GM20431 (cell line): ENCODE measurements around the gene GRAMD1B.
"Not testable (repeated sequence)": the region's sequence is repeated elsewhere in the genome, so short reads cannot be mapped to it uniquely, and the experiment has no call there.

ENCODE experiments used
- in situ Hi-C: fragments of 300-500 bp; cut with MseI, MboI; formaldehyde crosslinking; loops from one replicate; pipeline ENCODE4 v1.15.0; 2020; ENCODE audit warnings: low sequenced_read_pairs; ENCODE audit not compliant: unreplicated experiment

GRAMD1B gene

GRCh38 chr11:123438131-123438627, 8.1 kb downstream of the GRAMD1B start:
- in situ Hi-C loops = no loop called here

DNA sequence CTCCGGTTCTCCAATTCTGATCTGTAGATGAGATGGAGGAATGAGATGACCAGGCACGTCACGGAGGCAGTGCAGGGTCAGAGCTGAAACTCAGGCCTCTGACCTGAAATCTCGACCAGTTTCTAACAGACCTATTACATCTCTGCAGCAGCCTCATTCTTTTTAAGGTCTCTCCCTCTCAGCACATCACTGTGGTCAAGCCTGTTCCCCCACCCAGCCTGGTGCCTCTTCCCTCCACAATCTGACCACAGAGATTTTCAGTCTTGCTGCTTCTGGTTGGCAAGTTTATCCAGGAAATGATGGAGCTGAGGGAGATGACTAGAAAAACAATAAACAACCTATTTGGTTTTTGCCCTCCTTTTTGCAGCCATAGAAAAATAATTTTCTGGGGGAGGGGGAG, 9.5 kb downstream of the GRAMD1B start:
- in situ Hi-C loops = no loop called here

DNA sequence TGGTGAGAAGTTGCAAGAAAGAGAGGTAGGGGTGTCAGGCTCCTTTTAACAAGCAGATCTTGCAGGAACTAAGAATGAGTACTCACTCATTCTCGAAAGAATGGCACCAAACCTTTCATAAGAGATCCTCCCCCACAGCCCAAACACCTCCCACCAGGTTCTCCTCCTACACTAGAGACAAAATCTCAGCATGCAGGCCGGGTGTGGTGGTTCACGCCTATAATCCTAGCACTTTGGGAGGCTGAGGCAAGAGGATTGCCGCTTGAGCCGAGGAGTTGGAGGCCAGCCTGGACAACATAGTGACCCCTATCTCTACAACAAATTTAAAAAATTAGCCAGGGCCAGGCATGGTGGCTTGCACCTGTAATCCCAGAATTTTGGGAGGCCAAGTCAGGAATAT, 11.1 kb downstream of the GRAMD1B start:
- in situ Hi-C loops = no loop called here

GRCh38 chr11:123443851-123444623, 14.0 kb downstream of the GRAMD1B start:
- in situ Hi-C loops = no loop called here

DNA sequence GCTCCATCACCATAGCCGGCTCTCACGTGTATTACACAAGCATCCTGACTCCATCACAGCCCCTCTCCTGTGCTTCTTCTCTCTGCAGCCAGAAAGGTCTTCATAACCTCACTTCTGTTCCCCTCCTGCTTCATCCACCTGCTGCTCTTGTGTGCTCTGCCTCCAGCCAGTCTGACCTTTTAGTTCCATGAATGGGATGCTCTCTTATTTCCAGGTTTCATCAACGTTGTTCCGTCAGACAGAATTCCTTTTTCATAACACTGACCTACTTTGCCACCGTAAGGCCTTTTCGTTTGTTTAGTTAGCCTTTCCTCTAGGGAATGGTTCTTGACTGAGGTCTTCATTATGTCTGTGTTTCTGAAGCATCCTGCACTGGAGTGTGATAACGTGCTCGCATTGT, 18.8 kb downstream of the GRAMD1B start:
- in situ Hi-C loops = no loop called here

DNA sequence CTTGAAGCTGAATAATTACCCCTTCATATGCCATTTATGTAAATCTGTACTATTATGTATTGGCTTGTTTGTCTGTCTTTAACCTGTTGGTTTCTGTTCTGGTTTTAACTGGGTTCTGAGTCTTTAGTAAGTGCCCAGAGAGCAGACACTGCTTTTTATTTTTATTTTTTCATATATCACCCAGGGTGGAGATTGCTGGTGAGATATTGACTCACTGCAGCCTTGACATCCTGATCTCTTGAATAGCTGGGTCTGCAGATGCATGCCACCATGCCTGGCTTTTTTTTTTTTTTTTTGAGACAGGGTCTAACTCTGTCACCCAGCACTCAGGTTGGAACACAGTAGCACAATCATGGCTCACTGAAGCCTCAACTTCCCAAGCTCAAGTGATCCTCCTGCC, 19.4 kb downstream of the GRAMD1B start:
- in situ Hi-C loops = no loop called here

GRCh38 chr11:123450623-123451022, 20.6 kb downstream of the GRAMD1B start:
- in situ Hi-C loops = no loop called here

- in situ Hi-C loops = no loop called here
Measured at GRCh38 chr11:123451183-123451781, 21.2 kb downstream of the GRAMD1B start.

GRCh38 chr11:123452794-123453193, 22.7 kb downstream of the GRAMD1B start:
- in situ Hi-C loops = no loop called here

DNA sequence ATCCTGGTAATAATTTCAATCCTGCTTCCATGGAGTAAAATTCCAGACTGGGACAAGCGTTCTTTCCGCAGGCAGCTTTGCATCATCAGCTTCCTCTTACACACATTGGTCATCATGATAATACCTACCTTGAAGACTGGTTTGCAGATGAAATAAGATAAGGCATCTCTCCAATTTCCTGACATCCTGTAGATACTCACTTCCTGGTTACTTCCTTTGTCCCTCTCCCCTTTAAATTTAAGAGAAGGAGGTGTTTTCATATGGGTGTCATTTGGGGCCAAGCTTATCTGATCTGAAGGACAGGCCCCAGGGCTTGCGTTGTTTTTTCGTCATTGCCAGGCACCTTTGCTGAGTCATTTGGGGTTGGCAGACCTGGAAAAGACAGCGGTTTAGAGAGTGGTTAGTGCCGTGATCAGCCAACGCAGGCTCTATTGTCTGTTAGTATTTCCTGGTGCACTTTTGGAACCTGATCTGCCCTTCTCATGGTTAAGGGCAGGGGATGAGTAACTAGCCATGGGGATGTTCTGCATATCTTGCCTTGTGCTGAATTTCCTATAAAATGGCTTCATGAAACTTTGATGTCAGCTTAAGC, 24.1 kb downstream of the GRAMD1B start:
- in situ Hi-C loops = no loop called here

- in situ Hi-C loops = no loop called here
Measured at GRCh38 chr11:123454796-123455195, 24.7 kb downstream of the GRAMD1B start.

DNA sequence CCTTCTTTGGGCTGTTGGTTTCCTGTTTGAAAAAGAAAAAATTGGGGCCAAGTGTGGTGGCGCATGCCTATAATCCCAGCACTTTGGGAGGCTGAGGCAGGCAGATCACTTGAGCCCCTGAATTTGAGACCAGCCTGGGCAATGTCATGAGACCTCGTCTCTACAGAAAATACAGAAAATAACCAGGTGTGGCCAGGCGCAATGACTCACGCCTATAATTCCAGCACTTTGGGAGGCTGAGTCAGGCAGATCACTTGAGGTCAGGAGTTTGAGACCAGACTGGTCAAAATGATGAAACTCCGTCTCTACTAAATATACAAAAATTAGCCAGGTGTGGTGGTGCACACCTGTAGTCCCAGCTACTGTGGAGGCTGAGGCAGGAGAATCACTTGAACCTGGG, 26.4 kb downstream of the GRAMD1B start:
- in situ Hi-C loops = not testable (repeated sequence)

GRCh38 chr11:123457187-123457770, 27.2 kb downstream of the GRAMD1B start:
- in situ Hi-C loops = no loop called here

- in situ Hi-C loops = no loop called here
Measured at GRCh38 chr11:123458501-123458900, 28.4 kb downstream of the GRAMD1B start.

- in situ Hi-C loops = no loop called here
Measured at GRCh38 chr11:123460012-123460700, 30.1 kb downstream of the GRAMD1B start.

- in situ Hi-C loops = no loop called here
Measured at GRCh38 chr11:123461164-123461563, 31.1 kb downstream of the GRAMD1B start.

- in situ Hi-C loops = not testable (repeated sequence)
Measured at GRCh38 chr11:123465667-123466066, 35.6 kb downstream of the GRAMD1B start.

GRCh38 chr11:123466172-123466571, 36.1 kb downstream of the GRAMD1B start:
- in situ Hi-C loops = not testable (repeated sequence)

DNA sequence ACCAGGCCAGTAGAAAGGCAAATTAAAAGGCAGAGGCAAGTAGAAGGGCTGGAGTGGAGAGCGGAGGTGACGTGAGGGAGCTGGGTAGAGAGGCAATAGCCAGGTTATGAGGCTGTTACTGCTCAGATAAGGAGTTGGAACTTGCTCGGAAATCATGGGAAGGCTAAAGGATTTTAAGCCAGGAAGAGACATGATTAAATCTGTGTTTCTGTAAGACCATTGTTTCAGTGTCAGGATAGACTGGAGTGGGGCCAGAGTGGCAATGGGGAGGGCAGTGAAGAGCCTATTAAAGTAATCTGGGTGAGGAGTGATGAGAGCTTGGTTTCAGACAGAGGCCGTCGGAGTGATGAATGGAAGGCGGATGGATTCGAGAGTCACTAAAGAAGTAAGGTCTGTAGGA, 39.0 kb downstream of the GRAMD1B start:
- in situ Hi-C loops = no loop called here

DNA sequence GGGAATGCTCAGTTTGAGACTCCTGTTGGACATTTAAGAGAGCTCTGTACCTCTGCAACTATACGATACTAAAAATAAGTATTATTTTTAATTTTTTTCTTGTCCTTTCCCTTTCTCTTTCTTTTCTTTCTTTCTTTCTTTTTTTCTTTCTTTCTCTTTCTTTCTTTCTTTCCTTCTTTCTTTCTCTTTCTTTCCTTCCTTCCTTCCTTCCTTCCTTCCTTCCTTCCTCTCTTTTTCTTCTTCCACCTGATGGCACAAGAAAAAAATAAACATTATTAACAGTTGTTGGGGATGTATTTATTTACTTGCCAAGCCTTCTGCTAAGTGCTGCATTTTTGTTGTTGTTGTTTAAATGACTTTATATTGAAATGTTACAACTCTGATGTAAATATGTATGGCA, 39.5 kb downstream of the GRAMD1B start:
- in situ Hi-C loops = no loop called here
